RPMI7951 (cell line): ENCODE data around the gene LMO3. TPM values are rescaled to one million over a fixed set of nuclear protein-coding genes. Genes with fewer than 3 reads are reported as not detected.

Experiments used
- DNase-seq: peaks from one replicate; pipeline ENCODE4 v3.0.0-alpha.2; 2012; ENCODE audit warnings: low read depth
- total RNA-seq: library from RNA; depleted of rRNA; stranded (reverse); fragments of >200 nt; shearing (Covaris generic); gene quantifications from 2 replicates; pipeline ENCODE4 v1.2.3, GENCODE V29; 2014

LMO3 gene
- total RNA-seq, 1 experiment from 2014 or later: not detected

- DNase-seq: no peak
These were observed 5.4 kb downstream of the LMO3 start for GRCh38 chr12:16600525-16600924.

- no peak for DNase-seq
These were observed 6.9 kb downstream of the LMO3 start for GRCh38 chr12:16599081-16599480.

DNA sequence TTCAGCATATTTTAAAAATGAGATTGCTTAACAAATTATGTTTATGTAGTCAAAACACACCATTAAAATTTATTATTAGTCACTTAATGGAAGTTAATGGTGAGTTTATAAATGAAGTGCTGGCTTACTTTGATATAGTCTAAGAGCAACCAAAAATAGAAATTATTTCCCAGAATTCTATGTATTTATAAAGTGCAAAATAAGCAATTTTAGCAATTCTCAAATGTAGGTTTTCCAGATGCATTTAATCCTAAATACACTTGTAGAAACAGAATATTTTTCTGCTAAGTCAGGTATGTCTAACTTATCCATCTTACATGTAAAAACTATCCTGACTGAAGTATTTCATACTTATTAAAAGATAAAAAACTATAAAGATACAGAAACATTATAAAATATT, 11.2 kb downstream of the LMO3 start:
- DNase-seq: no peak

DNA sequence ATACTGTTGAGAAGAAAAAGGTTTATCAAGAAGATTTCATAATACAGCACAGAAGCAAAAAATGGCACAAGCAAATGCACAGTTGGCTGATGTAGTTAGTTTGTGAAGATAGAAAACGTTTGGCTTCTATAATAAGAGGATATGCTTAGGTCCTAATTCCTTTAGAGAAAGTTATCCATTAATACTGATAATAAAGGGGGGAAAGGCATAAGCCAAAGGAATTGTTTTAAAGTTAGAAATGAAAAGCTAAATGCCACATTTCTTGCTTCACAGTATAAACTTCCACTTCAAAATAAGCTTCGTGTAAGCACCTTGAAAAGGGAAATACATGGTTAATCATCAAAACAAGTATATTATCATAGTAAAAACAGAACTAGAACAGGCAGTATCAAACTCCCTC, 12.4 kb downstream of the LMO3 start:
- no peak for DNase-seq

GRCh38 chr12:16590645-16591044, 15.3 kb downstream of the LMO3 start:
- no peak for DNase-seq

DNA sequence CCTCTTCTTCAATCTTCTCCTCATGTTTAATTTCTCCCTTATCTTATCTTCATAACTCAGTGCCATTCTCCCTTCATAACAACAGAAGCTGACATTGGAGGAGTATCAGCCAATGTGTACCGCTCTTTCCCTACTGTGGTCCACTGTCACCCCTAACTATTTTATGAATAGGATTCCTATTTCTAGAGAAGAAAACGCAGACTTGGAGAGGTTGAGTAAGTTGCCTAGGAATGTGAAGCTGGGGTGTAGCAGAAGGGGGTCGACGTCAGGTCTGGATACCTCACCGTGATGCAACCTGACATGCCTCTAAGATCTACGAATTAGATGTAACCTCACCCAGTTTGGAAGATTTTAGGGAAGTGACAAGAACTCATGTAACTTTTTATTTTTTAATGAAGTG, 17.1 kb downstream of the LMO3 start:
- no peak for DNase-seq

GRCh38 chr12:16587514-16587913, 18.4 kb downstream of the LMO3 start:
- no peak for DNase-seq

- DNase-seq: no peak
These were observed 18.9 kb downstream of the LMO3 start for GRCh38 chr12:16587110-16587453.

DNA sequence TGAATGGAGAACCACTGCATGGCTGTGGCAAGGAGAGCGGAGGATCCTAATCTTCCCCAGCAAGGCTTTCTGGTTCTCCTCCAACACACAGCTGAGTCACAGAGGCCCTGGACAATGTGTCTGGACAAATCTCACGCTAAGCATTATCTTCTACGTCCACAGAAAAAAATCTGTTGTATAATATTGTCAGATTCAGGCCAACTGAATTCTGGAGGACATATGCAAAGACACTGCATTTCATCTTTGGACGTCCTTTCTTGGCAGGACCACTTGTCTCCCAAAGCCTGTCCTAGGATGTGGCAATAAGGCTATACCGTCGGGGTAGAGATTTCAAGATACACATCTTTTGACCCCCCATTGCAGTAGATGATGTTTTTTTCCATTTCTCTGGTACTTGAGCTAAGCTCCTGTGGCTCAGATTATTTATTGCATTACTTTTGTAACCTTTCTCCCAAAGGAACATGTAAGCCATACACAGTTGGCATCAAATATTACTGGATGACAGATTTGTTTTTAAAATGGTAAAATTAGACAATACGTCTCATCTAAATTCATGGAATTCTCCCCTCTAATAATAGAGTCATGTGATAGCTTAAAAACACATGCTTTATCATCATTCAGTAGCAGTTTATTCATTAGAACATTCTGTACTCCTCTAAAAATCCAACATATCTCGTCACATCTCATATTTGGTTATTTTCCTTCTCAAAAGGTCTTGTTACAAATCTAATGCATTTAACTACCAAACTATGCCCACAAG, 19.4 kb downstream of the LMO3 start:
- no peak for DNase-seq

GRCh38 chr12:16585781-16586180, 20.2 kb downstream of the LMO3 start:
- DNase-seq: no peak

DNA sequence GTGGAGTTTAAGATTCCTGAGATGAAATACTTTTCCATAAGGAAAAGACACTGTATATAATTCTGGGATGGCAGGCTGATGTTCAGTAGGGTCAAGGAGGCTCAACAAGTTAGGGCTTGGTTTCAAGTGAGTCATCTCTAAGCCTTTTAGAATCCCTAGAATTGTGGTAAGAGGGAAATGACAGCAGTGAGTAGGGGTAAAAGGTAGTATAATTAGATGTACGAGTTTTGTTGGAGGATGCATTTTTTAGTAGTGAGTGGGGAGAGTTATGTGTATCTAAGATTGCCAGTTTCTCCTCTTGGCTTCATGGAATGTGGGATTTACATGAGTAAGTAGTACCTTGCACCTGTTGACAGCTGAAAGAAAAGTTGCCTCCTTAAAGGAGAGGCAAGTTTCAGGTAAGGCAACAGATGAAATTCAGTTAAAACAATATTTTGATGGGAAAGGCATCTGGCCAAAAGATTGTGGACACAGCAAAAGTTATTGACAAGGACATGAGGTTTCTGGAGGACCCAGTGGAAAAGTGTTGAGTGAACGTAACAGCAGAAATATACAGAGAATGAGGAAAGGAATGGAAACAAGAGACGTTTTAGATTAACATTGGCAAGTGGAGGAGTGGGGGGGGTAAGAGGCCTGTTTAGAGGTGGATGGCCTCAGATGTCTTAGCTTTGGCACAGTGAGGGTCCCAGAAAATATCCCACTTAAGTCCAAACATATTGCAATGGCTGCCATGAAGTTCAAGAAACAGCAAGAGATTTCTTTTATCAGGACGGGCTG, 21.8 kb downstream of the LMO3 start:
- no peak for DNase-seq

DNA sequence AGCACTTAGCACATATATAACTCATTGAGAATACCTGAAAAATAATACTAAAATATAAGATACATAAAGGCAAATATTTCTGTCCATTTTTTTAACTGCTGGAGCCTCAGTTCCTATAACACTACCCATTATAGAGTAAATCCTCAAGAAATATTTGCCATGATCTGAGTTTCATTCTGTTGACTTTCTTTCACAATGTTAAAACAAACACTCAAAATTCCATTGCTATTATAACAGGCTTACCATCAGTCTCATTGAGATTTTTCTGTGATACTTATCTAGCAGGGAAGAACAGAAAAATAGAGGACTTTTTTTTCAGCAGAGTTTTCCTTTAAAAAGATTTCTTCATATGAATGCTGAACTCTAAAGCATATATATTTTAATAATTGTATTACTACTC, 24.5 kb downstream of the LMO3 start:
- DNase-seq: no peak

DNA sequence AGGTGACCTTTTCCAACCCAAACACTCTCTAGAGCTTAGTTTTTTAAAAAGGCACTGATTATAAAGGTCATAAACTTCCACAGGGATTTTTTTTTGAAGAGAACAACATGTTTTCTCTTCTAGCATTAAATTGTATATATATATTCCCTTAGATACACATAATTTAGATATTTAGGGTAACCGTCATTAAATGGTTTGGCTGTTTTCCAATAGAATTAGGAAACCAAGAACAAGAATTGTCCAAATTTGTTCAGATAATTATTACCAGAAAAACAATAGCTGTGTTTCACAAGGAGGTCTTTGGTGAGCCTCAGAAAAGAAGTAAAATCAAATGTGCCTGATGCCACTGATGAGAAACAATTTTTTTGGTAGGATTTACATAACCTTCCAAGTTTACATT, 26.9 kb downstream of the LMO3 start:
- no peak for DNase-seq

DNA sequence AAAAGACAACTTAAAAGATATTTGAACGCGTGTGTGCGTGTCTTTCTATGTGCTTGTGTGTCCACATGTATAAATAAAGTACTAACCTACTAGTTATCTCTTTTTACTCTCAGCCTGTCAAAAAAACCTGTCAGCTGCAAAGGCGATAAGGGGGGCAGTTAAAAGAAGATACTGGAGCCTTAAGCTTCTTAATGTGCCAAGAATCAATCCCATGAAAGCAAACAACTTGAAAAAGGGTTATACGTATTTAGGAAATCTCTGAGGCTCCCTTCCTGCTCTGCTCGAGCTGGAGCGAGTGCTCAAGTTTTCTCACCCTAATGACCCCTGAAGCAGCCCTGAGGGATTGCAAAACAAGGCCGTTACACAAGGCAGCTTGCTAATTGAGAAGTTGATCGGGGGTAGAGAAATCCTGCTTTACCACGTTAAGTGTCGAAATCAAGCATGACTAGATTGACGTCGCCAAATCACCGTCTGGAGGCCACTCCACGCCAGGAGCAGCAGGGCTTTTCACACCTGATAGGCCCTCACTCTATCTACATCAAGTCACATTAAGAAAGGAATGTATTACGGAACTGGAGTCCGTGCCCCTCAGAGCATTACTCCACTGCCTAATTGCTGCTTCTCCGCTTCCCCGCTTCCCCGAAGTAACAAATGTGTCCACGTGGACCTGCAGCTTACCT, 32.4 kb downstream of the LMO3 start:
- no peak for DNase-seq

GRCh38 chr12:16568873-16569272, 37.1 kb downstream of the LMO3 start:
- DNase-seq: no peak

DNA sequence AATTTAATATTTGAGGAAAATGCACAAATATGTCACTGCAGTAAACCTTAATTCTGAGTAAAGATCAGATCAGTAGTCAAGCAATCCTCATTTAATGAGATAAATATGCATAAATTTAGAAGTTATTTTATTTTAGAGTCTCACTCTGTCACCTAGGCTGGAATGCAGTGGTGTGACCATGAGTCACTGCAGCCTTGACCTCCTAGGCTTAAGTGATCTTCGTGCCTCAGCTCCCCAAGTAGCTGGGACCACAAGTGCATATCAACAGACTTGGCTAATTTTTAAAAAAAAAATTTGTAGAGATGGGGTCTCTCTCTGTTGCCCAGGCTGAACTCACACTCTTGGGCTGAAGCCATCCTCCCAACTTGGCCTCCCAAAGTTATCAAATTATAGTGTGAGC, 41.3 kb downstream of the LMO3 start:
- no peak for DNase-seq

GRCh38 chr12:16563504-16563903, 42.5 kb downstream of the LMO3 start:
- DNase-seq: no peak

DNA sequence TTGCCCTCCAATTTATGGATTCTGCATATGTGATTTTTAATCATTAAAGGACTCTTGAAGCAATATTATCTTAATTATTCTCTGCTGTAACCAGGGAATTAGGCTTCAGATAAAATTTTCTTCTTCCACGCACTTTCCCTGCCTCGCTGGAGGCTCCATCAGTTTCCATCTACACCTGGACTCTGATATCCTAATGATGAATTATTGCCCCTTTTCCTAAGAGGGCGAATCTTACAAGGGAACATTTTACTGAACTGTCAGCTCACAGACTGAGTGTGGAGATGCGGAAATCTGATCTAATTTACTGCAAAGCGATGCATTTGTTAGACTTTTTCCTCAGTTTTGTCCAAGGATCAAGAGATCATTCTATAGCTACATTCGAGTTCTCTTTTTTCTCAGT, 43.0 kb downstream of the LMO3 start:
- no peak for DNase-seq

GRCh38 chr12:16562435-16562834, 43.5 kb downstream of the LMO3 start:
- DNase-seq: no peak

DNA sequence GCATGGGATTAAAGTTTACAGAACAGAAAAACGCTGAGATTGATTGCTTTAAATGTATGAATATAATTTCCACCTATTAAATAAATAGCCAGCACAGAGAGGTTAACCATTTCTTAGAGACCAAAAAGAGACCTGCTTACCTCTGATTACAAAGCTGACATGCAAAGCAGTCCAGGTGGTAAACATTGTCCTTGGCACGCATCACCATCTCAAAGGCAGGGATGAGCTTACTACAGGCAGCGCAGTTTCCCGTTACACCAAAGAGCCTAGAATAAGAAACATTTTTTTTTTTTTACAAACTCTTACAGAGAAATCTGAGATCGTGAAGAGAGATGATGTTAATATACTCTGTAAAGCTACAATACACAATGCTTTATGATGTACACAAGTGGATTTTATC, 45.7 kb downstream of the LMO3 start:
- no peak for DNase-seq

DNA sequence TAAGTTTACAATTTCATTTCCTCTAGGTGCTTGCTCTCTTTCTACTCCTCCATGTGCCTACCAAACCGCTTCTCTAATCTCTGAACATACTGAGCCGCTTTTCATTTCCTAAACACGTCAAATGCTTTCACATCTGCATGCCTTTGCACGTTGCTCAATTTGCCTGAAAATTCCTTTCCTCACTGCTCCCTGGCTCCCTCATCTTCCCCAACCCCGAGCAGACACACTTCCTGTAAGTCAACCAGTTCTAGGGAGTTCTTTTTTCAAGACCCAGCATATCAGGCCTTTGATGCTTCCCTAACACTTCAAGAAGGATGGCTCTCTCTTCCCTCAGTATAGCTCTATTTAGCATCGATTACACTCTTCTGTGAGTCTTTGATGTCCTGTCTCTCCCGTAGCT, 50.3 kb downstream of the LMO3 start:
- no peak for DNase-seq

GRCh38 chr12:16553457-16553856, 52.5 kb downstream of the LMO3 start:
- DNase-seq: no peak

GRCh38 chr12:16552301-16552700, 53.7 kb downstream of the LMO3 start:
- DNase-seq: no peak
